IPS-20b (cell line): ENCODE data around the gene DSPP.
A peak's percentile ranks its signal among the peaks of the same experiment; 100 is the strongest.

Experiments used
- H3K27ac ChIP-seq: one replicate; pipeline ENCODE4 v1.5.1; 2013; ENCODE audit warnings: low read length
- H3K27me3 ChIP-seq: 2 replicates; pipeline ENCODE4 v1.6.1; 2013; ENCODE audit warnings: mild to moderate bottlenecking, low read length, inconsistent platforms; ENCODE audit not compliant: insufficient read depth
- H3K36me3 ChIP-seq: 2 replicates; pipeline ENCODE4 v1.6.1; 2013; ENCODE audit warnings: low read depth, mild to moderate bottlenecking, inconsistent platforms, low read length, moderate library complexity; ENCODE audit not compliant: insufficient read depth
- H3K4me1 ChIP-seq: 2 replicates; pipeline ENCODE4 v1.6.1; 2013; ENCODE audit warnings: mild to moderate bottlenecking, control low read depth, inconsistent platforms, low read length, moderate library complexity; ENCODE audit not compliant: insufficient read depth
- H3K4me3 ChIP-seq: 2 replicates; pipeline ENCODE4 v1.5.1; 2013; ENCODE audit warnings: mild to moderate bottlenecking, low read length, inconsistent platforms
- H3K9ac ChIP-seq: 2 replicates; pipeline ENCODE4 v1.6.1; 2013; ENCODE audit warnings: low read depth, mild to moderate bottlenecking, inconsistent platforms, low read length, moderate library complexity
- H3K9me3 ChIP-seq: 2 replicates; pipeline ENCODE4 v1.6.1; 2013; ENCODE audit warnings: mild to moderate bottlenecking, low read depth, low read length, inconsistent platforms; ENCODE audit not compliant: insufficient read depth

Gene DSPP

DNA sequence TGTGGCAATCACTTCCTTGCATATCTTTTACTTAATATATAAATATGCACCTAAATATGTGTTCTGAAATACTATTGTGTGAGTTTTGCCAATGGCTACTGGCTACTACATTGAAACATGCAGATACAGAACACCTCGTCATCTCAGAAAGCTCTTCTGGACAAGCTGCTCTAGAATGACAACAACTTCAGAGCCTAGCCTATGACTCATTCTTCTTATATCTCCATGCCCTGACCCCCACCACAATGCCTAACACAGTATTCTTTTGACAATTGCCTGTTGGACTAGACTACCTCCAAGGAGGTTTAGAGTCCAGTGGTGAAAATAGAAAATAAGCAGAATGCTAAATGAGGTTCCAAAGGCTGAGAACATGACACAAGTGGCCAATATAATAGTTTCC lies 24.1 kb downstream of the DSPP start:
- H3K4me1 ChIP-seq, result no peaks in the 10 kb centered on the region; the same call in 1 of the 2 replicates
- H3K9me3 ChIP-seq, result no peaks in the 10 kb centered on the region
- no peak overlapping the region for H3K4me3 ChIP-seq
- H3K36me3 ChIP-seq, result no peaks in the 10 kb centered on the region
- H3K9ac ChIP-seq, result no peak overlapping the region
- no peaks in the 10 kb centered on the region for H3K27me3 ChIP-seq
- H3K27ac ChIP-seq, result no peak overlapping the region

DNA sequence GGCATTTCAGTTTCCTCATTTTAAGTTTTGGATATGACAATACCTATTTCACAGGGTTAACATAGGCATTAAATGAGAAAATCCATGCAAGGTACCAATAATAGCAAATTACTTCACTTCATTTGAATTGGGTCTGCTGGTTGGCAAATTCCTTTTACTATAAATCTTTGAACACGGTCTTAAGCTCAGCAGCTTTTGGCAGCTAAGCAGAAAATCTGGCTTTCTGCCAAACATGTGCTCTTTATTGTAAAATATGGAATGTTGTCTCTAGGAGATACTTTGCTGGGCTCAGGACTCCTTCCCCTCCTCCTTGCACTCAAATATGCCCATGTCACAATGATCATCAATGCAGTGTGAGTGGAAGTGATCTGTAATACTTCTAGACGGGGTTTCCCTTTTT lies 24.9 kb downstream of the DSPP start:
- no peak overlapping the region for H3K4me3 ChIP-seq
- no peak overlapping the region for H3K9ac ChIP-seq
- no peaks in the 10 kb centered on the region for H3K9me3 ChIP-seq
- no peaks in the 10 kb centered on the region for H3K27me3 ChIP-seq
- no peaks in the 10 kb centered on the region for H3K36me3 ChIP-seq
- no peaks in the 10 kb centered on the region; the same call in 1 of the 2 replicates for H3K4me1 ChIP-seq
- H3K27ac ChIP-seq, result no peak overlapping the region

DNA sequence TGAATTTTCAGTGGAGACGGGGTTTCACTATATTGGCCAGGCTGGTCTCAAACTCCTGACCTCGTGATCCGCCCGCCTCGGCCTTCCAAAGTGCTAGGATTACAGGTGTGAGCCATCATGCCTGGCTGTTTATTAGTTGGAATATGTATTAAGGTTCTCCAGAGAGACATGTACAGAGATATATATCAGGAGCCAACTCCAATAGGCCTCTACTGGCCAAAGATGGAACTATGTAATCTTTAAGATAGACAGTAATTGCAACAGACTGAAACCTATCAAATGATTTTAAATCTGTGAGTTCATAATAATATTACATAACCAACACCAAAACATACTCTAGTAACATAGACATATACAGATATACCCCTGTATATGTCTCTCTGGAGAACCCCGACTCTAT lies 36.0 kb downstream of the DSPP start:
- H3K27me3 ChIP-seq, result no peaks in the 10 kb centered on the region
- H3K36me3 ChIP-seq, result no peaks in the 10 kb centered on the region
- no peak overlapping the region for H3K27ac ChIP-seq
- no peak overlapping the region for H3K9ac ChIP-seq
- H3K4me3 ChIP-seq, result no peak overlapping the region
- no peaks in the 10 kb centered on the region for H3K4me1 ChIP-seq
- no peaks in the 10 kb centered on the region for H3K9me3 ChIP-seq

DNA sequence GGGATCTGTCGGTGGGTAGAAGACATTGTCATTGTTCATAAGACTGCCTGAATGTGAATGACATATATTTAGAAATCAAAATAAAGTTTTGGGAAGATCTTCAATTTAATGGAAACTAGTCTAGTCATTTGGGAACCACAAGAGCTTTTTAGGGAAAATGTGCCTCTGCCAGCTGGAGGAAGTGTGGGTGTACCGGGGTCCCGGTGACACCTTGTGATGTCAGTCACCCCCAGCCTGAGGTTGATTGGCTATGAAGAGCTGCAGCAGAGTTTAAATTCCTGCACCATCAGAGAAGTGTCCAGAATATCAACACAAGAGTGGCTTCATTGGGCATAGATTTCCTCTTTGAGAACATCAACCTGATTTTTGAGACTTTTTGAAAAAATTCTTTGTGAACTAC lies 41.7 kb downstream of the DSPP start, which contains the start of gene DMP1:
TSS of gene DMP1 (plus strand) at position 301 of the 400 bp plus-strand sequence. CDS start 6,213 bp downstream, outside the sequence.
- Histone ChIP-seq H3K4me1 (peaks cover 9% of the 10 kb centered on the region; the same call in 1 of the 2 replicates), H3K27ac (no peak within 1 kb of the TSS), H3K4me3 (no peak within 1 kb of the TSS), H3K9ac (no peak within 1 kb of the TSS), H3K9me3 (no peaks in the 10 kb centered on the region), H3K36me3 (no peaks in the 10 kb centered on the region), H3K27me3 (no peaks in the 10 kb centered on the region)

DNA sequence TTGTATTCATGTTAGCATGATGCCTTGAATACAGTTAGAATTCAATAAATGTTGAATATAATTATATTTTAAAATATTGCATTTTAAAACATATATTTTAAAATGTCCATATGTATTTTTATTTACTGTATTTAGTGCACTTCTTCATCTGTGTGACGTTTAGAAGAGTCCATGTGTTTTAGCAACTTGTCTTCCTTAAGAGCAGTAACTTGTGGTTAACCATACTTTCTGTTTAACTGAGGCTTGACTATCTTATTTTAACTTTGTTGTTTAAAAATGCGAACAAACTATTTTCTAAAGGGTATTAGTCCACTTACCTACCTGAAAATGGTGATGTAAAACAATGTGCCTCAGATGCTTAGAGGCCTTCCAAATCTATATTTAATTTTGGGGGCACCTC lies 42.6 kb downstream of the DSPP start:
- Histone ChIP-seq H3K27me3 (no peaks in the 10 kb centered on the region), H3K9ac (no peak overlapping the region), H3K4me1 (peaks cover 12% of the 10 kb centered on the region; the same call in 1 of the 2 replicates), H3K4me3 (no peak overlapping the region), H3K9me3 (no peaks in the 10 kb centered on the region), H3K27ac (no peak overlapping the region), H3K36me3 (no peaks in the 10 kb centered on the region)

DNA sequence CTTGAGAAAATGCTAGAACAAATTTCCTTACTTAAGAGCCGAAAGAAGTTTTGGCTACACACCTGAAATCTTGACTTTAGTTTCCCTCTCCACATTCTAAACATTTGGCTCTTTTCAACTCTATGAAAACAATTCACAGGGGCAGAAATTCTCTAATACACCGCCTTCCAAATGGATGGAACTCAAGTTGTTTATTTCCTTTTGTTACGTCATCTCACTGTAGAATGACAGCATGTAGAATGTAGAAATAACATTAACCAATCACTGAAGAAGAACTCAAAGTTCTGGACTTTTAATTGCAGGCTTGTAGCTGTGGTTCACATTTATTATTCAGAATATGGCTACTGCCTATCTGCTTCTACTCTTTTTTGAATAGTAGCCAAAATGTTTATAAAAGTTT lies 43.6 kb downstream of the DSPP start:
- peaks cover 12% of the 10 kb centered on the region for H3K4me1 ChIP-seq
- H3K4me3 ChIP-seq, result no peak overlapping the region
- H3K9ac ChIP-seq, result no peak overlapping the region
- H3K9me3 ChIP-seq, result no peaks in the 10 kb centered on the region
- no peaks in the 10 kb centered on the region for H3K36me3 ChIP-seq
- H3K27me3 ChIP-seq, result no peaks in the 10 kb centered on the region
- no peak overlapping the region for H3K27ac ChIP-seq

DNA sequence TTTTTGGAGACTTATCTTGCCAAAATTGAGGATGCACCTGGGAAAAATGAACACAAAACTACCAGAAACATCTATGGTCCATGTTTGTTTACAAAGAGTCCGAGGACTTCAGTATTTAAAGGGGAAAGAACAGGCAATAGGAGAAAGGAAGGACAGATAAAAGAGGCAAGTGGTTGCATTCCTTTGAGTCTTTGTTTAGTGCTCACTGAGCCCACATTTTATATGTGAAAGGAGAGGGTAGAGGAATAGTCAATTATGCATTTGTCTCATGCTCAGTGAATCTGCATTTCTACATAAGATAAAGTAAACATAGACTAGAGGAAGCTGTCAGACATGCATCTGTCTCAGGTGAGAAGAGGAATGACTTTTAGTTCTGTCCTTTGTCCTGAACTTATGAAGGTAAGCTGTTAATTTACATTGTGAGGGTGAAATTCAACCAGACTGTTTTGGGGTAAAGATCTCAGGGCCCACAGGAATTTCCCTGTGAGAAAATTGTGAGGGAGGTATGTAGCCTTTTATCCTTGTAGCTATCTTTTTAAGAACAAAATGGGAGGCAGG lies 46.2 kb downstream of the DSPP start:
- H3K36me3 ChIP-seq, result no peaks in the 10 kb centered on the region
- H3K27ac ChIP-seq, result no peak overlapping the region
- no peaks in the 10 kb centered on the region for H3K27me3 ChIP-seq
- peaks cover 16% of the 10 kb centered on the region for H3K4me1 ChIP-seq
- no peak overlapping the region for H3K9ac ChIP-seq
- peak overlapping the region; percentile 20; the same call in 1 of the 2 replicates for H3K4me3 ChIP-seq
- no peaks in the 10 kb centered on the region for H3K9me3 ChIP-seq

DNA sequence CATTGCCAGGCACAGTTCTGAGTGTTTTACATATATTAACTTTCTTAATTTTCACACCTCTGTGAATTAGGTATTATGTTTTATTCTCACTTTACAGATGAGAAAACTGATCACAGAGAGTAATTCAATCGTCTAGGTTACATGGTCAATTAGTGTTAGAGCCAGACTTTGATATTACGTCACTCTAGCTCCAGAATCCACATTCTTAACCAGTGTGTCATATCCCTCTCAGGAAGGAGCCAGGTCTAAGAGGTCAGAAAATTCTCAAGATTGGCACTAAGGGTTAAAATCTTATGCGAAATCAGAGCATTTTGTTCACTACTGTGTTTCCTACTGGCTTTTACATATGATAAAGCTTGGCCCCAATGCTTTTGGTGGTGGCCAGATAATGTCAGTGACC lies 49.2 kb downstream of the DSPP start:
- Histone ChIP-seq H3K27ac (no peak overlapping the region), H3K27me3 (no peaks in the 10 kb centered on the region)

DNA sequence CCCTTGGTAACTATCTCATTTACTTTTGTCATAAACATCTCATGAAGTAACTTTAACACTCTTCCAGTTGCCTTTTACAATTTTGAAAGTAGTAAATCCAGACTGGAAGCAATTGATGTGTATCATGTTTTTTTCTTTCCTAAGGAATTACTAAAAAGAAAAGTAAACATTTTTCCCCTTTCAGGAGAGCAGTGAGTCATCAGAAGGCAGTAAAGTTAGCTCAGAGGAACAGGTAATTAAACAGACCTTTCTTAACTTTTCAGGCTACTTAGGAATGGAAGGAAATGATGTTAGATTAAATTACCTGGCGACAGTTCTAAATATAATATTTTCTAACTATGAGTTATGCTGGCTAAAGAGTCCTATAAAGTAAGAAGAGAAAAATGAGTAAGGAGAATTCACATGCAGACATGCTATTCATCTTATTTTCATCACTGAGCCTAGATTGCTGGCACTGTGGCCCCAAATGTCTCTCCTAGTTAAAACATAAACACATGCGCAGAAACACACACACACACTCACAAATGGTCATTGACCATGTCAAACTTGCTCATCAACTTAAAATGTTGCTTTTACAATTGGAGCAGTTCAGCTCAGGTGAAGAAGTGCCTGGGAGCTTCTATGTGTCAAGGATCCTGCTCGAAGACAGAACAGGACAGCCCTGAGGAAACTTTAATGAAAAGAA lies 51.1 kb downstream of the DSPP start:
- Histone ChIP-seq H3K4me1 (peaks cover 12% of the 10 kb centered on the region), H3K9me3 (no peaks in the 10 kb centered on the region), H3K27ac (no peak overlapping the region), H3K4me3 (no peak overlapping the region), H3K36me3 (no peaks in the 10 kb centered on the region), H3K27me3 (no peaks in the 10 kb centered on the region), H3K9ac (no peak overlapping the region)

More for the DNA sequence above, 49.2 kb downstream of the DSPP start:
- no peak overlapping the region for H3K9ac ChIP-seq
- no peaks in the 10 kb centered on the region for H3K36me3 ChIP-seq
- peaks cover 16% of the 10 kb centered on the region for H3K4me1 ChIP-seq
- H3K9me3 ChIP-seq, result no peaks in the 10 kb centered on the region
- no peak overlapping the region for H3K4me3 ChIP-seq

DNA sequence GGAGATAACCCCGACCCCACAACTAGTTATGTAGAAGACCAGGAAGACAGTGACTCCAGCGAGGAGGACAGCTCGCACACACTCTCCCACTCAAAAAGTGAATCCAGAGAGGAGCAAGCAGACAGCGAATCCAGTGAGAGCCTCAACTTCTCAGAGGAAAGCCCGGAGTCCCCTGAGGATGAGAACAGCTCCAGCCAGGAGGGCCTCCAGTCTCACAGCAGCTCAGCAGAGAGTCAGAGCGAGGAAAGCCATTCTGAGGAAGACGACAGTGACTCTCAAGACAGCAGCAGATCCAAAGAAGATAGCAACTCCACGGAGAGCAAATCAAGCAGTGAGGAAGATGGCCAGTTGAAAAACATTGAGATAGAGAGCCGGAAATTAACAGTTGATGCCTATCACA lies 54.5 kb downstream of the DSPP start:
- no peak overlapping the region for H3K27ac ChIP-seq
- no peak overlapping the region for H3K4me3 ChIP-seq
- H3K4me1 ChIP-seq, result peaks cover 2% of the 10 kb centered on the region; the same call in 1 of the 2 replicates
- H3K9me3 ChIP-seq, result no peaks in the 10 kb centered on the region
- no peaks in the 10 kb centered on the region for H3K36me3 ChIP-seq
- no peak overlapping the region for H3K9ac ChIP-seq
- H3K27me3 ChIP-seq, result no peaks in the 10 kb centered on the region
